WI38 (cell line): ENCODE measurements around the gene ANKRD11.

Experiments used
- H3K4me3 ChIP-seq: 2 replicates; pipeline ENCODE4 v1.5.1; 2011; ENCODE audit warnings: low read depth, mild to moderate bottlenecking, control low read depth, low read length
- TF ChIP-seq, protein P1 (sequence below): IDR thresholded peaks from 2 replicates; pipeline ENCODE4 v1.5.1; 2012; ENCODE audit warnings: low read depth, mild to moderate bottlenecking, control low read depth, low read length

ANKRD11 gene

DNA sequence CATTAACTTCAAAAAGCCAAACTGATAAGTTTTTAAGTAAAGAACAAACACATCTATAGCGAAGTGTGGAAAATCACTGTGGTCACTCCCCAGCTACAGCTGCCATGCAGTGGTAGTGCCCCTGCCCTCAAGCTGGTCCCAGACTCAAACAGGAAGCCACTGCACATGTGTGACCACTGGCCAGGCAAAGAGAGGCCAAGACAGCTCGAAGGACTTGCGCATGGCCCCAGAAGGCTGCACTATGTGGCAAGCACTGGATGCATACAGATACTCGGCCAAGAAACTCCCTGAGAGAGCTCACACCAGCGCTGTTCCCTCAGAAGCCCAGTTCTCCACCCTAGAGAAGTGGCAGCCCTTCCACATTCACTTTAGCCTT is 82.4 kb downstream of the ANKRD11 start:
- H3K4me3 ChIP-seq, result no peak overlapping the region
- TF ChIP-seq, protein P1, sequence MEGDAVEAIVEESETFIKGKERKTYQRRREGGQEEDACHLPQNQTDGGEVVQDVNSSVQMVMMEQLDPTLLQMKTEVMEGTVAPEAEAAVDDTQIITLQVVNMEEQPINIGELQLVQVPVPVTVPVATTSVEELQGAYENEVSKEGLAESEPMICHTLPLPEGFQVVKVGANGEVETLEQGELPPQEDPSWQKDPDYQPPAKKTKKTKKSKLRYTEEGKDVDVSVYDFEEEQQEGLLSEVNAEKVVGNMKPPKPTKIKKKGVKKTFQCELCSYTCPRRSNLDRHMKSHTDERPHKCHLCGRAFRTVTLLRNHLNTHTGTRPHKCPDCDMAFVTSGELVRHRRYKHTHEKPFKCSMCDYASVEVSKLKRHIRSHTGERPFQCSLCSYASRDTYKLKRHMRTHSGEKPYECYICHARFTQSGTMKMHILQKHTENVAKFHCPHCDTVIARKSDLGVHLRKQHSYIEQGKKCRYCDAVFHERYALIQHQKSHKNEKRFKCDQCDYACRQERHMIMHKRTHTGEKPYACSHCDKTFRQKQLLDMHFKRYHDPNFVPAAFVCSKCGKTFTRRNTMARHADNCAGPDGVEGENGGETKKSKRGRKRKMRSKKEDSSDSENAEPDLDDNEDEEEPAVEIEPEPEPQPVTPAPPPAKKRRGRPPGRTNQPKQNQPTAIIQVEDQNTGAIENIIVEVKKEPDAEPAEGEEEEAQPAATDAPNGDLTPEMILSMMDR, result no peak

DNA sequence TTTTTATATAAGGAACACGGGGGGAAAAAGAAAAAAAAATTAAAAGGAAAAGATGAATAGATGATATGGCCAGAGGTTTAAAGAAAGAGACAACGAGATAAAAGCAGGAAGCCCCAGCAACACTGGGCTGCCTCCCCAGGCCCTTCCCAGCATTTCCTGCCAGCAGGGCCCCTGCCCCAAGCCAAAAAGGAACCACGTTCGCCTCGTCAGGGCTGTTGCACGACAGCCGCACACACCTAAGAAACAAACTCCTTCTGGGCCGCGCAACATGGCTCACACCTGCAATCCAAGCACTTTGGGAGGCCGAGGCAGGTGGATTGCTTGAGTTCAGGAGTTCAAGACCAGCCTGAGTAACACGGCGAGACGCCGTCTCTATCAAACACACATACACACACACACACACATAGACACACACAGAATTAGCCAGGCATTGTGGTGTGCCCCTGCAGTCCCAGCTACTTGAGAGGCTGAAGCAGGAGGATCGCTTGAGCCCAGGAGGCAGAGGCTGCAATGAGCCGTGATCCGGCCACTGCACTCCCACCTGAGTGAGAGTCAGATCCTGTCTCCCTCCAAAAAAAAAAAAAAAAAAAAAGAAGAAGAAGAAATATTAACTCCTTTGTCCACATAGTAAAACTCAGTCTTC is 83.0 kb downstream of the ANKRD11 start:
- no peak overlapping the region for H3K4me3 ChIP-seq
- TF ChIP-seq, protein P1, result no peak

DNA sequence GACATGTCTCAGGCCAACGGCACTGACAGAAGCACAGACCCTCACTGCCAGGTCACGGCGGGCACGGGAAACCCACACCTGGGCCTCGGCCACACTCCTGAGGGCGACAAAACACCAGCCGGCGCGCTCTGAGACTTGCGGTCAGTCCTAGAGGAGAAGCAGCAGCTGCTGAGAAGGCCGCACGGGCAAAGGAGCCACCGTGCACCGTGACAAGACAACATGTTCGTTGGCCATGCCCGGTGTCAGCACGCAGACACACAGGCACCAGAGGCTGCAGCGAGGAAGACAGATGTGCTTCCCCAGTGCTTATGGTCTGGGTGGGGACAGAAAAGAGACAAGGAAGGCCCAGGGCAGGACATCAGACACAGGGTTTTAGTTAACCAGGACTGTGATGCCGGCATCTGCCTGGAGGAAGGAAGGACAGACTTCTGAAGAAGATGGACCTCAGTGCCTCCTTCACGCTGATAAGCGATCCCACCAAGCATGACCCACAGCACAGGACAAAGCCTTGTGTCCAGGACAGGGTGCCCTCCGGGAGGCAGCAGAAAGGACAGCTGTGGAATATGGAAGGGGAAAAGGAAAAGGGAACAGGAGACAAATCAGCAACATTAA is 84.0 kb downstream of the ANKRD11 start:
- H3K4me3 ChIP-seq, result no peak overlapping the region
- TF ChIP-seq, protein P1, result no peak

DNA sequence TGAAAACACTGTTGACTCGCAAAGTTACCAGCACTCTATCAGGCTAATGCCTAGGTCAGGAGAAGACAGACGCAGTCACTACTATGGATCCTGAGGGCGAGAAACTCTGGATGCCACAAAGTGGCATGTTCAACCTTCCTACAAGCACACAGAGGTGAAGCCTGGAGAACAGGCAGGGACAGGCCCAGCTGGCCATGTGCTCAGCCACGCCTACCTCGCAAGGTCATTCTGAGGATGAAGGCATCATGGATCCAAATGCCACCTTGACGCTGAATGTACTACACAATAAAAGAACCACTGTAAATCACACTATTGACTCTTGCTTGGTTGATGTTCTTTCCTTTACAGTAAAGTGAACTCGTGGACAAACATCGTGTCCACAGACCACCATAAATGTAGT is 85.8 kb downstream of the ANKRD11 start:
- H3K4me3 ChIP-seq, result no peak overlapping the region
- TF ChIP-seq, protein P1, result no peak

DNA sequence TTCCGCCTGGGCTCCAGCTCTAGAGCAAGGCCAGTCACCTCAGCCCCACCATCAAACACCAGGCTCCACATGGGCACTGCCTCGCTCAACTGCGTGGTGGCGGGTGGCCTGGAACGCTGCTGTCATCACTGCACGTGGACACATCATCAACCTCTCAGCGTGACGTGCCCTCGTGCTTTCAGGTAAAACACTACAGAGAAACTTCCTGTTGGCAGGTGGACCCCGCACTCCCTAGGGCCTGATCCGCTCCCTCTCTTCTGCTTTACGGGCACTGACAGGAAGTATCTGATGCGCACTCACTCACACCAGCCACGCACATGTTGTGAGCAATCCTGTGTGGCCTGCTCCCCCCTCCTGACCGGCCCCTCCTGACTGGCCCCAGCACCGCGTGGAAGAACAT is 87.4 kb downstream of the ANKRD11 start:
- no peak overlapping the region for H3K4me3 ChIP-seq
- TF ChIP-seq, protein P1, result no peak

DNA sequence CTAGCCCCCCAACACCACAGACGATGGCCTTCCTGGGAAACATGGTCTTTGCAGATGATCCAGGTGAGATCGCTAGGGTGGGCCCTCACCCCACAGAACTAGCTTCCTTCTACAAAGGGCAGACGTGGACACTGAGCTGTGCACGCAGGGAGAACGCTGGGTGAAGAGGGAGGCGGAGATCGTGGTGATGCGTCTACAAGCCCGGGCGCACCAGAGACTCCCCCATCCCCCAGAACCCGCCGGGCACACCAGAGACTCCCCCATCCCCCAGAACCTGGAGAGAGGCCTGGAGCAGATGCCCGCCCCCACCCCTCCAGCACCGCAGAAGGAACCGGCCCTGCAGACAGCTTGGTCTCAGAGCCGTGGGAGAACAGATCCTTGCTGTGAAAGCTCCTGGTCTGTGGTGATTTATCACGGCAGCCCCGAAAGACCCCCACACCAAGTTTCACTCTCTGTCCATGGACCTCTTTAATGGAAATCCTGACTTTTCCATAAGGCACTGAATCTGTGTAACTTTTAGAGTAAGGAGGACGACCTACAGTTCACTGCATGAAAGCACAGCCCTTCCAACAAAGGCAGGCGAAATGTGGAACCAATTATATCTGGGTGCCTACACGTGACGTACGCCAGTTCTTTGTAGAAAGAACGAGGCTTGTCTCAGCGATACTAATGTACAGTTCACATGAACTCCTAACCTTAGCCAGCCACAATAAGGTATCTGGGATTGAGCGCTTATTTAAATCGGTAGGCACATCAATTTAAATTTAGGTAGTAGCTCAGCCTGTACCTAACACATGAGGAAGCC is 88.5 kb downstream of the ANKRD11 start:
- H3K4me3 ChIP-seq, result no peak overlapping the region
- TF ChIP-seq, protein P1, result no peak

DNA sequence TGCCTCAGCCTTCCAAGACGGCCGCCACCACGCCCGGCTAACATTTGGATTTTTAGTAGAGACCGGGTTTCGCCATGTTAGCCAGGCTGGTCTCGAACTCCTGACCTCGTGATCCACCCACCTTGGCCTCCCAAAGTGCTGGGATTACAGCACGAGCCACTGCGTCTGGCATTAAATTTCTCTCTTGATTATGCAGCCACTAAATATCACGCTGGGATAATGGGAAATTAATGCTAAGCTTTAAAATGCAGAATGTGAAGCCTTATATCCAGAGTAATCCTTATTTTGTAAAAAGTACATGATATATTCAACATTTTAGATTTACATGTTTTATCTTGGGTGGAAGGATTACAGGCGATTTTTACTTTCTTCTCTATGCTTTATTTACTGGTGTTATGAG is 89.2 kb downstream of the ANKRD11 start:
- no peak overlapping the region for H3K4me3 ChIP-seq
- TF ChIP-seq, protein P1, result no peak
